ENCODE results near the gene TMEM117. TPM values are rescaled to one million over a fixed set of nuclear protein-coding genes. Genes with fewer than 3 reads are reported as not detected.

TMEM117 gene
- total RNA-seq (10 to 100 TPM in 1 of 9 donors, 1 to 10 TPM in 8; 5.7 to 13.5 (median 7.8) TPM), polyA plus RNA-seq (1 to 10 TPM; 3.7 to 6.9 TPM)
- long read RNA-seq, donor 1, transcript TMEM117-201 (8 exons, 2,758 nt), result major isoform, 15 of 20 reads
- long read RNA-seq, donor 1, partial matches to known transcripts, result 0 of 20 reads
- long read RNA-seq, donor 1, other reads (novel, unspliced or antisense), result 5 of 20 reads
- long read RNA-seq, donor 2, transcript TMEM117-201 (8 exons, 2,758 nt), result major isoform, 34 of 40 reads
- long read RNA-seq, donor 2, partial matches to known transcripts, result 0 of 40 reads
- long read RNA-seq, donor 2, other reads (novel, unspliced or antisense), result 5 of 40 reads
- long read RNA-seq, donor 3, transcript TMEM117-201 (8 exons, 2,758 nt), result major isoform, 15 of 22 reads
- long read RNA-seq, donor 3, partial matches to known transcripts, result 3 of 22 reads
- long read RNA-seq, donor 3, other reads (novel, unspliced or antisense), result 3 of 22 reads

GRCh38 chr12:43835656-43836474, at the start of gene TMEM117:
TMEM117 (plus strand) TSS chr12:43836081.
- peak; percentile 88 to 95 (median 92) for ATAC-seq
- WGBS, 4 donors, result 0% methylated on average over 22 to 103 of the region's 103 CpGs
- peak; percentile 83 to 89 (median 86) for DNase-seq
- peak in 1 of 2 donors; percentile 58 for TF ChIP-seq POLR2A (IDR thresholded peaks at IDR 0.05)
- TF ChIP-seq, protein P1, sequence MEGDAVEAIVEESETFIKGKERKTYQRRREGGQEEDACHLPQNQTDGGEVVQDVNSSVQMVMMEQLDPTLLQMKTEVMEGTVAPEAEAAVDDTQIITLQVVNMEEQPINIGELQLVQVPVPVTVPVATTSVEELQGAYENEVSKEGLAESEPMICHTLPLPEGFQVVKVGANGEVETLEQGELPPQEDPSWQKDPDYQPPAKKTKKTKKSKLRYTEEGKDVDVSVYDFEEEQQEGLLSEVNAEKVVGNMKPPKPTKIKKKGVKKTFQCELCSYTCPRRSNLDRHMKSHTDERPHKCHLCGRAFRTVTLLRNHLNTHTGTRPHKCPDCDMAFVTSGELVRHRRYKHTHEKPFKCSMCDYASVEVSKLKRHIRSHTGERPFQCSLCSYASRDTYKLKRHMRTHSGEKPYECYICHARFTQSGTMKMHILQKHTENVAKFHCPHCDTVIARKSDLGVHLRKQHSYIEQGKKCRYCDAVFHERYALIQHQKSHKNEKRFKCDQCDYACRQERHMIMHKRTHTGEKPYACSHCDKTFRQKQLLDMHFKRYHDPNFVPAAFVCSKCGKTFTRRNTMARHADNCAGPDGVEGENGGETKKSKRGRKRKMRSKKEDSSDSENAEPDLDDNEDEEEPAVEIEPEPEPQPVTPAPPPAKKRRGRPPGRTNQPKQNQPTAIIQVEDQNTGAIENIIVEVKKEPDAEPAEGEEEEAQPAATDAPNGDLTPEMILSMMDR (IDR thresholded peaks at IDR 0.05), result no peak
- no peaks in the 10 kb centered on the region for H3K36me3 ChIP-seq
- peaks cover 0 to 23% (median 15%) of the 10 kb centered on the region in 12 donors for H3K4me1 ChIP-seq
- no peaks in the 10 kb centered on the region for H3K27me3 ChIP-seq
- H3K4me3 ChIP-seq, result peak within 1 kb of the TSS; percentile 44 to 95 (median 76)
- intact Hi-C loops (cut with DNase I), result loop anchor here in 5 of 10 donors (1.0 to 2.0 kb wide), 3 partner anchors 29 to 31 kb away; partner anchors contain the start of gene TWF1 (in 4 of the 5)
- H3K27ac ChIP-seq, result peak within 1 kb of the TSS; percentile 88 to 99 (median 96)
- H3K9me3 ChIP-seq, result no peaks in the 10 kb centered on the region

- no peaks in the 10 kb centered on the region for H3K27me3 ChIP-seq
- H3K36me3 ChIP-seq, result peaks cover 0 to 63% (median 55%) of the 10 kb centered on the region in 9 donors
- DNase-seq (no peak), ATAC-seq (no peak)
- H3K4me3 ChIP-seq, result no peak overlapping the region
- peaks cover 0 to 3% (median 0%) of the 10 kb centered on the region in 12 donors for H3K4me1 ChIP-seq
- H3K27ac ChIP-seq, result no peak overlapping the region
- TF ChIP-seq, protein P1 (IDR thresholded peaks at IDR 0.05), result no peak
- TF ChIP-seq POLR2A (IDR thresholded peaks at IDR 0.05), result no peak
- intact Hi-C loops (cut with DNase I), result no loop called here
- H3K9me3 ChIP-seq, result no peaks in the 10 kb centered on the region
These were observed 48.8 kb upstream of the TMEM117 start for GRCh38 chr12:43786899-43787693.

DNA sequence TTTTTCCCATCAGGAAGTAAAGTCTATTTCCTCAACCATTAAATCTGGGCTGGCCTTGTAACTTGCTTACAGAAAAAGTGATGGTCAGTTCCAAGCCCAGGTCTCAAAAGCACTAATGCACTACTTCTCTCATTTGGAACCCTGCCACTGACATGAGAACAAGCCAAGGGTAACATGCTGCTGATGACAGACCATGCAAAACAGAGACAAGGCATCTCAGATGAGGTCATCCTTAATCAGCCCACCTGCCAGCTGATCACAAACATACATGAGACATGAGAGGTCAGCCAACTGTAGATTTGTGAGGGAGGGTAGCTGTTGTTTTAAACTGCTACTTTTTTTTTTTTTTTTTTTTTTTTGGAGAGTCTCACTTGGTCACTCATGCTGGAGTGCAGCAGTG, 45.9 kb upstream of the TMEM117 start:
- H3K27me3 ChIP-seq, result no peaks in the 10 kb centered on the region
- TF ChIP-seq, protein P1 (IDR thresholded peaks at IDR 0.05), result no peak
- TF ChIP-seq POLR2A (IDR thresholded peaks at IDR 0.05), result no peak
- DNase-seq (no peak), ATAC-seq (peak in 1 of 4 donors; percentile 33)
- peaks cover 0 to 3% (median 0%) of the 10 kb centered on the region in 12 donors for H3K4me1 ChIP-seq
- peaks cover 0 to 55% (median 41%) of the 10 kb centered on the region in 9 donors for H3K36me3 ChIP-seq
- H3K27ac ChIP-seq, result no peak overlapping the region
- intact Hi-C loops (cut with DNase I), result no loop called here
- H3K9me3 ChIP-seq, result no peaks in the 10 kb centered on the region
- H3K4me3 ChIP-seq, result no peak overlapping the region
